CD4-positive, alpha-beta T cell treated with Interleukin-21 for 1 hour (primary cell): Measurements from ENCODE around the gene STOML3.

Experiments
- DNase-seq: peaks from one replicate; pipeline ENCODE4 v3.0.0-alpha.2; 2020

STOML3 gene

GRCh38 chr13:38980750-38981078, 9.9 kb downstream of the STOML3 start:
- no peak for DNase-seq

GRCh38 chr13:38979891-38980749, 10.5 kb downstream of the STOML3 start:
- no peak for DNase-seq

GRCh38 chr13:38970380-38971051, 20.1 kb downstream of the STOML3 start:
- DNase-seq = no peak

GRCh38 chr13:38969187-38969586, 21.4 kb downstream of the STOML3 start:
- DNase-seq = no peak

GRCh38 chr13:38967446-38967845, 23.2 kb downstream of the STOML3 start:
- no peak for DNase-seq

GRCh38 chr13:38965281-38965680, 25.4 kb downstream of the STOML3 start:
- DNase-seq = no peak

GRCh38 chr13:38960175-38960574, 30.5 kb downstream of the STOML3 start:
- no peak for DNase-seq

GRCh38 chr13:38957794-38958592, 32.6 kb downstream of the STOML3 start:
- DNase-seq = no peak

- DNase-seq = no peak
Observed at GRCh38 chr13:38954844-38955243, 35.8 kb downstream of the STOML3 start.

- no peak for DNase-seq
Observed at GRCh38 chr13:38954291-38954690, 36.3 kb downstream of the STOML3 start.

GRCh38 chr13:38952827-38953226, 37.8 kb downstream of the STOML3 start:
- DNase-seq = no peak

GRCh38 chr13:38951525-38952313, 38.9 kb downstream of the STOML3 start:
- DNase-seq = no peak

- no peak for DNase-seq
Observed at GRCh38 chr13:38950987-38951386, 39.6 kb downstream of the STOML3 start.

GRCh38 chr13:38947054-38947453, 43.6 kb downstream of the STOML3 start:
- no peak for DNase-seq

- no peak for DNase-seq
Observed at GRCh38 chr13:38944219-38944618, 46.4 kb downstream of the STOML3 start.

- DNase-seq = no peak
Observed at GRCh38 chr13:38943231-38943630, 47.4 kb downstream of the STOML3 start.

- DNase-seq = no peak
Observed at GRCh38 chr13:38941353-38941945, 49.2 kb downstream of the STOML3 start.

GRCh38 chr13:38933786-38934185, 56.8 kb downstream of the STOML3 start:
- DNase-seq = no peak

- no peak for DNase-seq
Observed at GRCh38 chr13:38922170-38922569, 68.5 kb downstream of the STOML3 start.

- DNase-seq = no peak
Observed at GRCh38 chr13:38921081-38921480, 69.5 kb downstream of the STOML3 start.
